Activated naive CD8-positive, alpha-beta T cell treated with anti-CD3 and anti-CD28 coated beads, Interleukin-2, amount 50 U/mL, for 16 hours (primary cell): ENCODE measurements around the gene SEC14L5.

Experiments
- DNase-seq: peaks from one replicate; pipeline ENCODE4 v3.0.0-alpha.2; 2020; ENCODE audit warnings: low read depth, low spot score

Gene SEC14L5

DNA sequence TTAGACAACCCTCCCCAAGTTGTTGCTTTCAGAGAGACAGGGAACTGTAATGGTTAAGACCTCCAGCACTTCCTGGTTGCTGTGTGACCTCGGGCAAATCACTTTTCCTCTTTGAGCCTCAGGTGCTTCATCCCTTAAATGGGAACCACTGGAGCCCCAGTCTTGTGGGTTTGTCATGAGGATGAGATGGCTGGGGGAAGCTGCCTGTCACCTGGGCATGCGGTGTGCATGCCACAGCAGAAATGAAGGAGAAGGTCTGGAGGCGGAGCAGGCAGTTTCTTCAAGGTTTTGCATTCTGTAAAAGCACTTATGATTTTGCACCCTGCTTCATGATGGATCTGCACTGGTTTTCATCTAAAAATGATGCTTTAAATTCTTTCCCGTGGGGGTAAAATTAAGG, 53.5 kb downstream of the SEC14L5 start:
- no peak for DNase-seq

DNA sequence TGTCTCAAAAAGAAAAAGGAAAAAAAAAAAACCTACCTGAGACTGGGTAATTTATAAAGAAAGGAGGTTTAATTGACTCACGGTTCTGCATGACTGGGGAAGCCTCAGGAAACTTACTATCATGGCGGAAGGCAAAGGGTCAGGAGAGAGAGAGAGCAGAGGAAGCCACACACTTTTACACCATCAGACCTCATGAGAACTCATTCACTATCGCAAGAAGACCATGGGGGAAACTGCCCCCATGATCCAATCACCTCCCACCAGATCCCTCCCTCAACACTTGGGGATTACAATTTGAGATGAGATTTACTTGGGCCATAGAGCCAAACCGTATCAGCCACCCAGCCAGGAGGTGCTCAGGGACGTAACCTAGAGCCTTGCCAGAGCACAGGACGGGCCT, 54.8 kb downstream of the SEC14L5 start:
- DNase-seq: no peak

DNA sequence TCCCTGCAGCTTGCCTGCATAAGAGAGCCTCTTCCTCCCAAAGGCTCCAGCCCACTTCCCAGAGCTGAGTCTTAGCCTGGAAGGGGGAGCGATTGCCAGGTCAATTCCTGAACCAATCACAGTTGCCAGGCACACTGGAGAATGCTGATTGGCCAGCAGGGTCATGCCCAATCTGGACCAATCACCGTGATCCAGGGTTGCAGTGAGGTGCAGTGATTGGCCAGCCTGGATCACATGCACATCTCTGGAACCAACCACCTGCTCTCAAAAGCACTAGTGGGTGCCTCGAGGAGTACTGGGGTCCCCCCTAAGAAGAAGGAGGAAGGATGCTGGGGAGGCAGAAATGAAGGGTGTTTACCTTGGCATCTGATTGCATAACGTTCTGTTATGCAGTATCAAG, 57.2 kb downstream of the SEC14L5 start:
- no peak for DNase-seq

DNA sequence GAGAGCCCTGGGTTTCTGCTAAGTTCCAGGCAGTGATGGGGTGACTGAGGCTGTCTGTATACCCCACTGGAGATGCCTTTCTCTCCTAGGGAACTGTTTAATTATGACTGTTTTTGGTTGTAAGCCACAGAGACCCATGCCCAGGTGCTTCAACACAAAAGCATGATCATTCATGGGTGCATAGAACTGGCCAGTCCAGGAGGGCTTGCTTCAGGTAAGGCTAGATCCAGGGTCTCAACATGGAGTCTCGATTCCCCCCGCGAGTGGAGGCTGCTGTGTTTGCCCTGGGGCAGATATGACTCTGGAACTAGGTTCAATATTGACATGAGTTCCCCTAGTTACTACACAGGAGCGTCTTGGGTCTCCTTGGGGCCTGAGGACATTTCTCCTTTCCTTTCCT, 57.8 kb downstream of the SEC14L5 start:
- DNase-seq: no peak

DNA sequence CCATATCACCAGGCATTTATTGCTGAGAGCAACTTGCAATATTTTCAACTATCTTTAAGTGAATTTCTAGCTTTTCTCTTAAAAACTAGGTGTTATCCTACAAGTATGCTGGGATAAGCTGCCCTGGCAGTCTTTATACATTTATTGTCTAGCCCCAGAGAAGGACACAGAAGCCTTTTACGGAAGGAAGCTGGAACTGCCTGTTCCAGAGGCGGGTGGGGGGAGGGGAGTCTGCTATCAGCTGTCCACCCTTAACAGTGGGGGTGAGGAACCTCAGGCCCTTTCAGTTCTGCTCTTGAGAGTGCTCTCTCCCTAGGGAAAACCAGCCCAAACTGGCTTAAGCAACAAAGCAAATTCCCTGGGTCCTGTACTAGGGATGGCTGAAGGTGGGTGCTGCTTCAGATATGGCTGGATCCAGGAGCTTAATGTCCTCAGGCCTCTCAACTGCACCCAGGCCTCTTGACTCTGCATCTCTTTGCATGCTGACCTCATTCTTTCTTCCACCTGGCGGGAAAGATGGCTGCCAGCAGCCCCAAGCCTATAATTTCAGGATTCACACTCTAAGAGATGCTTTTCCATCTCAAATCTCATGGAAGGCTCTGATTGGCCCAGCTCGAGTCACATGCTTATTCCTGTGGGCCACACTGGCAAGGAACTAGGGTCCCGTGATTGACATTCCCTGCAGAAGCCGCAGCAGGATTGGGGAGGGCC, 59.0 kb downstream of the SEC14L5 start:
- no peak for DNase-seq

DNA sequence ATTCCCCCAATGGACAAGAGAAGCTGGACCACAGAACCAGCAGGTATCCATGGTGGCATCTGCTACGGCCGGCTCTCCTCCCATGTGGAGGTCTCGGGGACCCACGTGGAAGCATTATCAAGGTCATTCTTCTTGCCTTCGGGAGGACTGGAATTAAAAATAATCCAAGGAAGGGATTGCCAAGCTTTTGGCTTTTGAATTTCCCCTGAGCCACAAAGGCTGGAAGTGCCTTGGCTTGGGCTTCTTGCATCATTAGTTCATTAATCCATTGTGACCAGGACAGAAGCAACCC, 59.5 kb downstream of the SEC14L5 start:
- no peak for DNase-seq

DNA sequence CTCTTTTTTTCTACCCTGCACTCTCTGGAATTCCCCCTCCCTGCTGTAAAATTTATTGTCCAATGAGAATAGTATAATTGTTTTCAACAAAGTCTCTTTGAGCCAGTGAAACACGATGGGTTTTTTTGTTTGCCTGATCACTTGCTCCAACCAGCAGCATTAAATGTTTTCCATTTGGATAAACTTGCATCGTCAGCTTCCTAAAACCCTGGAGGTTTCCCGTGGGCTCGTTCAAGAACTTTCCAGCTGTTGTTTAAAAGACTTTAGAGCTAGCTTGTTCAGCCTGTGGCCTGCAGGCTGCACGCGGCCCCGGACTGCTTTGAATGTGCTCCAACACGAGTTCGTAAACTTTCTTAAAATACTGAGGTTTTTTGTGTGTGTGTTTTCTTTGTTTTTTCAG, 60.7 kb downstream of the SEC14L5 start:
- DNase-seq: no peak

DNA sequence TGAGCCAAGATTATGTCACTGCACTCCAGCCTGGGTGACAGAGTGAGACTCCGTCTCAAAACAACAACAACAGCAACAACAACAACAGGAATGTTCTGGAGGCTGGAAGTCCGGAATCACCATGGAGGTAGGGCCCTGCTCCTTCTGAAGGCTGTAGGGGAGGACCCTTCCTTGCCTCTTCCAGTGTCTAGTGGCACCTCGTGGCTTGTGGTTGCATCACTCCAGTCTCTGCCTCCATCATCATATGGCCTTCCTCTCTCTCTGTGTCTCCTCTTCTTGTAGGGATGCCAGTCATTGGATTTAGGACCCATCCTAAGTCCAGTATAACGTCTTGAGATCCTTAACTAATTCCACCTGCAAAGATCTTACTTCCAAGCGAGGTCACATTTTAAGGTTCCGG, 61.6 kb downstream of the SEC14L5 start:
- no peak for DNase-seq

DNA sequence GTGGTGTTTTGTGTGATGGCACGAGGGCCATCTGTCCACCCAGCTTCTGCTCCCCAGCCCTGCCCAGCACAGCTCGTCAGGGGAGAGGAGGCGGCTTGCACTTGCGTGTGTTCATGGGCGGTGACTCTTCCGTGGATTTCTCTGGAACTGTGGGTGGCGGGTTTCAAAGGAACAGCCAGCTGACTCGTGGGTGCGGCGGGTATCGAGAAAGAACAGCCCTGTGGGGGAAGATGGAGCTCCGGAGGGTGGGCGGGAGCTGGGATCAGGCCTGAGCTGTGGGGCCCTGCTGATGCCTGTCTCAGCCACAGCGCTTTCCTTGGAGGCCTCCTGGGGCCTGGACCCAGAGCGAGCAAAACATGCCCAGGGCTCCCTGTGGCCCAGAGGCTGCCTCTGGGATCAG, 62.4 kb downstream of the SEC14L5 start:
- no peak for DNase-seq

DNA sequence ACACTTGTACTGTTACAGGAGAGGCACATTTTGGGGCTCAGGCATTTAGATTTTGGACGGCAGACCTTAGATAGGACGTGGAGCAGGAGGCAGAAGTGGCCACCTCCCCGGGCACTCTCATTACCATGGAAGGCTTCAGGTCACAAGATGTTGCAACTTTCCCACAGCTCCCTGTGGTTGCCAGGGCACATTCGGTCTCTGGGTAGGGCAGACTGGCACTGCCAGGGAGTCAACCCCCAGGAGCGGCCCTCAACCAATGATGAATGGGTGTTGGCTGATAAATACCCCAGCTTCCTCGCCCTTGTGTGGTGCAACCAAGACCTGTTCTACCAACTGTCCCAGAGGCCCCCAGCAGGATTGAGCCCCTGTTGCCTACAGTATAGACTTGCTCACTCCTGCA, 64.4 kb downstream of the SEC14L5 start:
- no peak for DNase-seq

DNA sequence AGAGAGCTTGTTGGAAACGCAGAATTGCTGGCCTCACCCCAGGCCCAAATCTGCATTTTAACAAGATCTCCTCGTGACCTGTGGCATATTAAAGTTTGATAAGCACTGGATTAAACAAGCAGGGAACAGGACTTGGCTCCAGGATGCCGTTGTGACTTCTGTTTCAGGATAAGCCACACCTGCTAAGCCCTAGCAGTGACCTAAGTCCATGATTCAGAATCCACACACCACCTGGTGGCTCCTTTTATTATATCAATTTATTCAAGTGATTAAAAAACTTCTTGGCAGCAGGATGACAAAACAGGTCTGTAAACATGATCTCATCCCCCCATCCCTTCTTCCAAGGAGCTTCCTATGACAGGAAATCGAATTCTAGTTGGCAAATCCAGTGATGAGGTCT, 66.5 kb downstream of the SEC14L5 start:
- DNase-seq: no peak

DNA sequence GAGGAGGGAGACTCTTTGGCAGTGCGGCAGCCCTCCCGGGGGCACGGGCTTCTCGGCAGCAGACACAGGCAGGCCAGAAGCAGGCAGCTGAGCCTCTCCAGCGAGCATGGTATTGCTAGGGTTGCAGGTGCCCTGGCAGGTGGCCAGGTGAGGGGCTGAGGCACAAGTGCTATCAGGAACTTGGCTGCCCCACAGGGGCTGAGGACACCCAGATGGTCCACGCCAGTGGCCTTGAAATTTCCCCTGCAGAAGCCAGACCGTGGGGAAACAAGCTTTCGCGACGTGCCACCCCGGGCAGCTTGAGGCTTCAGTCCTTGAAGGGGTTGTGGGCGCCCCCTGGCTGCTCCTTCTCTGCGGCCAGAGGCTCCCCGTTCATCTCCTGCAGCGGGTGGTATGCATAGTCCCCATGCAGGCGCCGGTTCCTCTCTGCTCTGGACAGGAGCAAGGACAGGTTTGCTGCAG, 67.1 kb downstream of the SEC14L5 start:
- DNase-seq: no peak

DNA sequence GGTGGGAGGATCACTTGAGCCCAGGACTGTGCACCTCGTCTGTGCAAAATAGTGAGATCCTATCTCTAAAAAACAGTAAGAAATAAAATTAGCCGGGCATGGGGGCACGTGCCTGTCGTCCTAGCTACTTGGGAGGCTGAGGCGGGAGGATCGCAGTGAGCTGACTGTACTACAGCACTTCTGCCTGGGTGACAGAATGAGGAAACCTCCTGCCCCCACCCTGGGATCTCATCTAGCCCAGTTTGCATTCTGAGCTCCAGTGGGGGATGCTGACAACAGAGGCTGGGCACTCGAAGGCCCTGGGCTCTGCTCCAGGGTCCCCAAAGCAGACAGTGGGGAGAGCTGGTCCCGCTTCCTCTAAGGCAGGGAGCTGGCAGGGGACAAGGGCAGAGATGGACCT, 68.5 kb downstream of the SEC14L5 start:
- DNase-seq: no peak

DNA sequence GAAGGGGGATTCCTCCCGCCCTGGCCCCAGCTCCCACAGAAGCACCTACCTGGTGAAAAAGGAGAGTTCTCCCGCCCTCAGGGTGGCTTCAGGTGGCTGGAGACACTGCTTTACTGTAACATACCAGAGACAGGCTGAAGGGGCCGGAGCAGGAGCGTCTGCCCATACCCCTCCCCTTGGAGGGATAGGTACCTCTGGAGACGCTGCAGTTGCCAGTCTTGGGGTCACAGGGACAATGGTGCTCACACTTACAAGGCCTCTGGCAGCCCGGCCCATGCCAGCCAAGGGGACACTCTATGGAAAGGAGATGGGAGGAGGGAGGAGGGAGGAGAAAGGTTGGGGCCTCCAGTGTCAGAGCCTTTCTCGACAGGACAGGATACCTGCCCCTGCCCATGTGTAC, 69.0 kb downstream of the SEC14L5 start:
- no peak for DNase-seq

DNA sequence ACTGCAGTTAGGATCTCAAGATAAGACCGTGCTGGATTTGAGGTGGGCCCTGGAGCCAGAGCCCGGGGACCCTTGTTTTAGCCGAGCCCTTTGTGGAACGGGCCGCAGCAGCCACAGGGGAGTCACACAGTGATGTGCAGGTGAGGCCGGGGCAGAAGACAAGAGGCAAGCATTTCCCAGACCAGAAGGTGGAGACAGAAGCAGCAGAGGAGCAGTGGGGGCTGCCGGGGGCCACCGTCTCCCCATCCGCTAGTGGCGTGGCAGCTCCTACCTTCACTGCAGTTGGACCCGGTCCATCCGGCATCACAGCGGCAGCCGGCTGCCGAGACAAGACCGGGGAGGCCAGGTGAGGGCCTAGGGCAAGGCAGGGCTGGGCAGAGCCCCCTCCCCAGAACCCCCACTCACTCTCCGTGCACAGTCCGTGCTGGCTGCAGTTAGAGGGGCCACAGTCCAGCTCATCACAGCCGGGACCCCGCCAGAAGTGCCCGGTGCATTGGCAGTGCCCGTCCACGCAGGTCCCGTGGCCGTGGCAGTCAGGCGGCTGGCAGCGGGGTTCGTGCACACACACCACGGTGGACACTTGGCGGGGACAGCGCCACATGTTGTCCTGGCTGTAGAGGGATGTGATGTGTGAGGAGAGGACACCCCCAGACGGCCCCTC, 69.6 kb downstream of the SEC14L5 start:
- no peak for DNase-seq

DNA sequence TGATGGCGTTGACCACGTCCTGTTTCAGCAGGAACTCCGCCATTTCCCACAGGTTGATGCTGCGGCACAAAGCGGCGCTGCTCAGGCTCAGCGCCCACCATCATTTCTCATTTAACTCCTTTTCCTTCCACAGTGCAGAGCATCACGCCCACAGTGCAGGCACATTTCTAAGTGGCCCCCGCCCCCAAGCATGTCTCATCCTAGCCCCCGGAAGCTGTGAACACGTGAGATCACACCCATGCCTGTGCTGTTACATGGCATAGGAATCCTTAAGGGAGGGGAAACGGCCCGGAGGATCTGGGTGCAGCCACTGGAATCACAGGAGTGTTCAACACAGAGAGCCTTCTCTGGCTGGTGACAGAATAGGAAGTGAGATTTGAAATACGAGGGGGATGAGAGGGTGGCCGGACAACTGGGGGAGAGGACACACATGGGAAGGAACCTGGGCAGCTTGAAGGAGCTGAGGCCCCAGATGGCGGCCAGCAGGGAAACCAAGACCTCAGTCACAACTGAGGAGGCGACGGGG, 70.9 kb downstream of the SEC14L5 start:
- DNase-seq: no peak

DNA sequence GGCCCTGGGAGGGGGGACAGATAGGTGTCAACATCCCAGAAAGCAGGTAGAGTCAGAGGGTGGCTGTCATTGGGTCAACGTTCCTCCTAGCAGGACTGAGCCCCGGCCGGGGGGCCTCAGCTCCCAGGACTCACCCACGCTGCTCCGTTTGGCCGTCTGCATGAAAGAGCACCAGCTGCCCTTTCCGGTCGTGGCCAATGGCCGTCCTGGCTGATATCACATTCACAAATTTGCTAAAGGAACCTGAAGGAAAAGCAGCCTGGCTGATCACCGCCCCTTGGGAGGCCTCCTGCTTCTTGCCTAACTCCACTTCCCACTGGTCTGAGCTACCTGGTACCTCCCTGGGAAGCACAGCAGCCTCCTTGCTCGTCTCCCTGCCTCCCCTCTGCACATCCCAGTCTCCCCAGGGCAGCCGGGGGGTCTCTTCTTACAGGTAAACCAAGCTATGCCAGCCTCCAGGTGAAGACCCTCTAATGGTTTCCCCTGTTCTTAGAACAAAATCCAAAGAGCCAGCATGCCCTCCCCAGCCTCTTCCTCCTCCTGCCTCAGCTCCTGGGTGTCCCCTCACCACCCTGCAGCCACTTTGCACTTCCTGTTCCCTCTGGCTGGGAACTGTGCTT, 72.2 kb downstream of the SEC14L5 start:
- DNase-seq: no peak

DNA sequence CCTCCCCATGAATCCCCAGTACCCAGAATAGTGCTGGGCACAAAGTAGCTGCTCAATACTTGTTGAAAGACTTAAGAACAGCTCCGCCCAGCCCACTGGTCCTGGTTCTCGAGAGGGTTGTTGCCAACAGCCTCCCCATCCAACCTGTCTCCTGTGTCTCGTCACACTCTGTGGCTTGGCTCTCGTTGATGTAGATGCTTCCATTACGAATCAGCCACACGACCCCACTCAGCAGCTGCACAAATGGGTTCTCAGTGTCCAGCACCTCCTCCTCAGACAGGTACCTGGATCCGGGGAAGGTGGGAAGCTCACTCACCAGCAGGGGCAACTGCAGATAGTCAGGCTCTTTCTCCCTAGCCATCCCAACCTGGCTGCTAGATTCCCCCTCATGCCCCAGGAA, 73.5 kb downstream of the SEC14L5 start:
- DNase-seq: no peak

DNA sequence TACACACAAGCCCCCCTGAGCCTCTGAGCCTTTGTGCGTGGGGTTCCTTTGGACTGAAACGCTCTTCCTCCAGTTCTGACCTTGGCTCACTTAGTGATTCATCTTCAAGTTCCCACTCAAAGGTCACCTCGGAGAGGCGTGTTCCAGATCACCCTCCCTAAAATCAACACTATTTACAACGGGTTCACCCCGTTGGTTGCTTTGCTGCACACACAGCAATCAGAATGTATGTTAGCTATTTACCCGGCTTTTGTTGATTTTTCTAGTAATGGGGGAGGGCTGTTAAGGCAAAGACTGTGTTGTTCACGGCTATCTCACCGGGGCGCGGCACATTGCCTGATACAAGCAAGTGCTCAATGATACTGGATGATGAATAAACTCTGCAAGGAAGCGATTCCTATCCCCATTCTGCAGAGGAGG, 74.6 kb downstream of the SEC14L5 start:
- DNase-seq: no peak

DNA sequence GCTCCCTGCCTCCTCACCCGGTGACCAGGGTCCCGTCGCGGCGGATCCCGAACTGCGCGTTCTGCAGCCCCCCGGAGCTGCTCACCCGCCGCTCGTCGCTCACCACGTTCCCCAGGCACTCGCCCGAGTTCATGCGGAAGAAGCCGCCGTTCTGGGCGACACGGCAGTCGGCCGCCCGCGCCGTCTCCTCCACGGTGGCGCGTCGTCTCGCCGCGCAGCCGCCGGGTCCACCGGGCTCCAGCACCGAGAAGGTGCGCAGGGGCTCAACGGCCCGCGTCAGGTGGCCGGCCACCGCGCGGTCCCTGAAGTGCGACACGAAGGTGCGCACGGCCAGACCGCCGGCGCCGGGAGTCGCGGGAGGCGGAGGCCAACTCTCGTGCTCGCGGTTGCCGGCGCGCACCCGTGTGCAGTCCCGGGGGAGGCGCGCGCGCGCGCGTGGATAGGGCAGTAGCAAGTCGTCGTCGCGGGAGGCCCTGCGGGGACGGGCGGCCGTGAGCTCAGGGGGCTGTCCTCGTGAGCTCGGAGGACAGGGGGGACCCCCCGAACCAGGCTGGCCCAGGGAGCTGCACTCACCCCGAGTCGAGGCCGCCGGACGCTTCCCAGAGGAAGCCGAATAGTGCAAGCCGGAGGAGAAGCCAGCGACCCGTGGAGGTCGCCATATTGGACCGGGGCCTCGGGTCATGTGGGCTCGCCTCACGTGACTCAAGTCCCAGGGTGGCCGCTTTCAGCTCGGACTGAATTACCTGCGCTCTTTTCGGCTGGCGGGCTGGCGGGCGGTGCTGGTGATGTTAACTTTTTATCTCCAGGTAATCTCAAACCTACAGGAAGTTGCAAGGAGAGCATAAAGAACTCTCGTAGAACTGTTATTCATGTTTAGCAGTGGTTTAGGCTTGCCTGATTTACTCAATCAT, 75.4 kb downstream of the SEC14L5 start, which contains the start of gene NAGPA:
NAGPA (minus strand) TSS at position 680 of the 911 bp plus-strand sequence; CDS start at position 659, 21 bp downstream.
- DNase-seq: peak; percentile 63

DNA sequence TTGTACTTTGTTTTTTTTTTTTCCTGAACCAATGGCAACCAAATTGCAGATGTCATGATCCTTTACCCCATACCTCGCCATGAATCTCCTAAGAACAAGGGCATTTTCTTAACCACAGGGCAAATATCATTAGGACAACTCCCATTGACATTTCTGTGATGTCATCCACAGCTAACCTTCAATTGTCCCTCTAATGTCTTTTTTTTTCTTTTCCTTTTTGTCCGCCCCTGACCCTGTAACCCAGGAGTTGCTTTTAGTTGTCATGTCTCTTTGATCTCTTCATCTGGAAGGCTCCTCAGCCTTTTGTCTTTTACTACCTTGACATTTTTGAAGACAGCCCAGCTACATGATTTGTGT, 76.0 kb downstream of the SEC14L5 start:
- DNase-seq: no peak

DNA sequence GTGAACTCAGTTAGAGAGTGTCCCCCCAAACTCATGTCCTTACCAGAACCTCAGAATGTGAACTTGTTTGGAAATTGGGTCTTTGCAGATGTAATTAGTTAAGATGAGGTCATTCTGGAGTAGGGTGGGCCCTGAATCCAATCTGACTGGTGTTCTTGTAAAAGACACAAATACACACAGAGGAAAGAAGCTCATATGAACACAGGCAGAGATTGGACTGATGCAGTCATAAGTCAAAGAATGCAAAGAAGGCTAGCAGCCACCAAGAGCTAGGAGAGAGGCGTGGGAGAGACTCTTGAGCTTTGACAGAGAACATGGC, 77.7 kb downstream of the SEC14L5 start:
- DNase-seq: no peak
